Gastrocnemius medialis (tissue), 4 donors: ENCODE measurements around the gene TPK1. TPM values are rescaled to one million over a fixed set of nuclear protein-coding genes. Genes with fewer than 3 reads are reported as not detected.

Experiments
- ATAC-seq, 2 donors: fragments of 150-250 bp; one replicate each; pipeline ENCODE4 v1.9.1; 2016
- DNase-seq, 2 donors: peaks; one replicate each; pipeline ENCODE4 v3.0.0-alpha.2; 2019
- H3K27ac ChIP-seq, 4 donors: fragments of 200-600 bp; sonication (generic); 1 replicate in 1 of 4; 2 replicates in 3 of 4; pipeline ENCODE4 v1.5.1; 2016 to 2018; ENCODE audit warnings: mild to moderate bottlenecking in 2 of 4, moderate library complexity in 1 of 4
- H3K27me3 ChIP-seq, 3 donors: fragments of 200-600 bp; sonication (generic) in 2 of 3; 1 replicate in 1 of 3; 2 replicates in 2 of 3; pipeline versions ENCODE4 v1.5.1 to v1.6.0; 2016 to 2019; ENCODE audit warnings: mild to moderate bottlenecking in 1 of 3, moderate library complexity in 1 of 3
- H3K36me3 ChIP-seq, 2 donors: fragments of 200-600 bp; sonication (generic) in 1 of 2; one replicate each; pipeline ENCODE4 v1.5.1; 2017 to 2018
- H3K4me1 ChIP-seq, 2 donors: fragments of 200-600 bp; sonication (generic) in 1 of 2; one replicate each; pipeline ENCODE4 v1.5.1; 2016 to 2017; ENCODE audit warnings: mild to moderate bottlenecking in 2 of 2
- H3K4me3 ChIP-seq, 4 donors: fragments of 200-600 bp; sonication (generic) in 3 of 4; 1 replicate in 1 of 4; 2 replicates in 3 of 4; pipeline ENCODE4 v1.5.1; 2016 to 2019; ENCODE audit warnings: mild to moderate bottlenecking in 2 of 4
- H3K9me3 ChIP-seq, 3 donors: fragments of 200-600 bp; sonication (generic) in 2 of 3; 1 replicate in 1 of 3; 2 replicates in 2 of 3; pipeline ENCODE4 v1.5.1; 2016 to 2019
- CTCF ChIP-seq, 5 experiments: fragments of 450-650 bp in 3 of 5; fragments of 200-600 bp in 2 of 5; sonication (generic) in 2 of 5; IDR thresholded peaks in 4 of 5; conservative IDR thresholded peaks in 1 of 5; 1 replicate in 4 of 5; 2 replicates in 1 of 5; pipeline ENCODE4 v1.5.1; 2016 to 2019; ENCODE audit warnings: antibody characterized with exemption in 5 of 5, mild to moderate bottlenecking in 3 of 5, moderate library complexity in 3 of 5
- POLR2A ChIP-seq, 2 donors: fragments of 450-650 bp; IDR thresholded peaks; one replicate each; pipeline ENCODE4 v1.6.1; 2017; ENCODE audit warnings: antibody characterized with exemption in 2 of 2, mild to moderate bottlenecking in 2 of 2, moderate library complexity in 2 of 2
- in situ Hi-C, 4 donors: fragments of 200-750 bp; cut with MboI; loops; one replicate each; pipeline versions ENCODE4 v1.15.0 to v1.8.0; 2017; ENCODE audit warnings: low sequenced_read_pairs in 4 of 4
- intact Hi-C: fragments of 100-400 bp; cut with DNase I; formaldehyde crosslinking; loops from one replicate; pipeline ENCODE4 v1.15.1; 2023; ENCODE audit warnings: low total_unique reads
- total RNA-seq, 4 donors: library from RNA; depleted of rRNA; stranded (reverse); fragments of >200 nt; gene quantifications; one replicate each; pipeline versions ENCODE4 v1.1.0 to v1.2.3, GENCODE V29; 2016

TPK1 gene
- total RNA-seq, 4 donors from 2014 or later: 2.0 to 6.9 (median 2.7) TPM

- intact Hi-C loops (no loop called here), in situ Hi-C loops (no loop called here)
- ATAC-seq: no peak
- Histone ChIP-seq H3K36me3 (no peaks in the 10 kb centered on the region), H3K4me3 (no peak overlapping the region), H3K27ac (no peak overlapping the region), H3K27me3 (no peaks in the 10 kb centered on the region), H3K9me3 (no peaks in the 10 kb centered on the region), H3K4me1 (peaks cover 10 to 15% of the 10 kb centered on the region in 2 donors)
- no peak for TF ChIP-seq POLR2A (IDR thresholded peaks at IDR 0.05)
- no peak for DNase-seq
Measured at GRCh38 chr7:144822223-144822622, 13.6 kb downstream of the TPK1 start.

- in situ Hi-C loops: no loop called here
- Histone ChIP-seq H3K4me3 (no peak overlapping the region), H3K36me3 (no peaks in the 10 kb centered on the region), H3K27me3 (no peaks in the 10 kb centered on the region), H3K9me3 (no peaks in the 10 kb centered on the region), H3K4me1 (peaks cover 10 to 15% of the 10 kb centered on the region in 2 donors), H3K27ac (no peak overlapping the region)
- DNase-seq: no peak
- no peak for ATAC-seq
- intact Hi-C loops: no loop called here
- no peak for TF ChIP-seq CTCF (IDR thresholded peaks at IDR 0.05 in 4 of 5, conservative IDR thresholded peaks at IDR 0.05 in 1 of 5)
- TF ChIP-seq POLR2A (IDR thresholded peaks at IDR 0.05): no peak
Measured at GRCh38 chr7:144821067-144821466, 14.8 kb downstream of the TPK1 start.

GRCh38 chr7:144820552-144820951, 15.3 kb downstream of the TPK1 start:
- Histone ChIP-seq H3K27me3 (no peaks in the 10 kb centered on the region), H3K36me3 (no peaks in the 10 kb centered on the region), H3K4me3 (no peak overlapping the region), H3K27ac (no peak overlapping the region), H3K4me1 (peaks cover 10 to 15% of the 10 kb centered on the region in 2 donors), H3K9me3 (no peaks in the 10 kb centered on the region)
- ATAC-seq (no peak), DNase-seq (no peak)
- intact Hi-C loops: no loop called here
- in situ Hi-C loops: no loop called here
- no peak for TF ChIP-seq POLR2A (IDR thresholded peaks at IDR 0.05)
- TF ChIP-seq CTCF (IDR thresholded peaks at IDR 0.05 in 4 of 5, conservative IDR thresholded peaks at IDR 0.05 in 1 of 5): no peak

- Histone ChIP-seq H3K36me3 (no peaks in the 10 kb centered on the region), H3K27ac (no peak overlapping the region), H3K9me3 (no peaks in the 10 kb centered on the region), H3K4me3 (no peak overlapping the region), H3K4me1 (peaks cover 10 to 13% of the 10 kb centered on the region in 2 donors), H3K27me3 (no peaks in the 10 kb centered on the region)
- ATAC-seq: no peak
- no peak for DNase-seq
- intact Hi-C loops (no loop called here), in situ Hi-C loops (no loop called here)
- TF ChIP-seq CTCF (IDR thresholded peaks at IDR 0.05 in 4 of 5, conservative IDR thresholded peaks at IDR 0.05 in 1 of 5): no peak
- TF ChIP-seq POLR2A (IDR thresholded peaks at IDR 0.05): no peak
Measured at GRCh38 chr7:144819566-144819965, 16.3 kb downstream of the TPK1 start.

- DNase-seq: no peak
- Histone ChIP-seq H3K36me3 (no peaks in the 10 kb centered on the region), H3K4me3 (no peak overlapping the region), H3K27me3 (no peaks in the 10 kb centered on the region), H3K9me3 (no peaks in the 10 kb centered on the region), H3K4me1 (peaks cover 0 to 8% of the 10 kb centered on the region in 2 donors), H3K27ac (no peak overlapping the region)
- in situ Hi-C loops: no loop called here
- no peak for ATAC-seq
- TF ChIP-seq CTCF (IDR thresholded peaks at IDR 0.05 in 4 of 5, conservative IDR thresholded peaks at IDR 0.05 in 1 of 5): no peak
- TF ChIP-seq POLR2A (IDR thresholded peaks at IDR 0.05): no peak
- intact Hi-C loops: no loop called here
Measured at GRCh38 chr7:144818511-144818910, 17.3 kb downstream of the TPK1 start.
